ENCODE measurements around the gene ZFYVE28. TPM values are rescaled to one million over a fixed set of nuclear protein-coding genes. Genes with fewer than 3 reads are reported as not detected.

The ZFYVE28 gene
- total RNA-seq, 1 donor from 2014 or later: 0.44 TPM

DNA sequence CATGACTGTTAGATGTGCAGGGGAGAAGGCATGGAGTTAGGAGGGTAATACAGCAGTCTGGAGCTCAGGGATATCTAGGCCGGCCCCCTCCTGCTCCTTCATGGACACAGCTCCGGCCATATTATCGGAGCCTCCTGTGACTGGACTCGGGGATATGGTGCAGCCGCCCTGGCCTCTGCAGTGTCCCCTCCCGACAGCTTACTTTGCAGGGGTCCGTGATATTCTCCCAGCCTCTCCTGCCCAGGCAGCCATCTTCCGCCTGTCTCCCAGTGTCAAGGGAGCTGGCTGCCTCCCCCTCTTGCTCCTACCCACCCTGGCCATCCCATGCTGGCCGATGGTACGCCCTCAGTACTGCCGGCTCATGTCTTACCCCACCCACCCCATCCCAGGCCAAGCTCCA, 30.6 kb upstream of the ZFYVE28 start:
- no peak overlapping the region for H3K27ac Mint-ChIP-seq (ENCODE audit: unreplicated experiment)
- no peak overlapping the region for H3K4me3 Mint-ChIP-seq (ENCODE audit: unreplicated experiment)
- H3K27me3 Mint-ChIP-seq (ENCODE audit: unreplicated experiment): peaks cover 1% of the 10 kb centered on the region
- H3K36me3 Mint-ChIP-seq (ENCODE audit: low read depth, unreplicated experiment): no peaks in the 10 kb centered on the region
- DNase-seq (ENCODE audit: low spot score): no peak
- TF ChIP-seq, protein P1, sequence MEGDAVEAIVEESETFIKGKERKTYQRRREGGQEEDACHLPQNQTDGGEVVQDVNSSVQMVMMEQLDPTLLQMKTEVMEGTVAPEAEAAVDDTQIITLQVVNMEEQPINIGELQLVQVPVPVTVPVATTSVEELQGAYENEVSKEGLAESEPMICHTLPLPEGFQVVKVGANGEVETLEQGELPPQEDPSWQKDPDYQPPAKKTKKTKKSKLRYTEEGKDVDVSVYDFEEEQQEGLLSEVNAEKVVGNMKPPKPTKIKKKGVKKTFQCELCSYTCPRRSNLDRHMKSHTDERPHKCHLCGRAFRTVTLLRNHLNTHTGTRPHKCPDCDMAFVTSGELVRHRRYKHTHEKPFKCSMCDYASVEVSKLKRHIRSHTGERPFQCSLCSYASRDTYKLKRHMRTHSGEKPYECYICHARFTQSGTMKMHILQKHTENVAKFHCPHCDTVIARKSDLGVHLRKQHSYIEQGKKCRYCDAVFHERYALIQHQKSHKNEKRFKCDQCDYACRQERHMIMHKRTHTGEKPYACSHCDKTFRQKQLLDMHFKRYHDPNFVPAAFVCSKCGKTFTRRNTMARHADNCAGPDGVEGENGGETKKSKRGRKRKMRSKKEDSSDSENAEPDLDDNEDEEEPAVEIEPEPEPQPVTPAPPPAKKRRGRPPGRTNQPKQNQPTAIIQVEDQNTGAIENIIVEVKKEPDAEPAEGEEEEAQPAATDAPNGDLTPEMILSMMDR (IDR thresholded peaks at IDR 0.05; ENCODE audit: unreplicated experiment): no peak
- no peaks in the 10 kb centered on the region for H3K4me1 Mint-ChIP-seq (ENCODE audit: unreplicated experiment)
- no peaks in the 10 kb centered on the region for H3K9me3 Mint-ChIP-seq (ENCODE audit: unreplicated experiment)

DNA sequence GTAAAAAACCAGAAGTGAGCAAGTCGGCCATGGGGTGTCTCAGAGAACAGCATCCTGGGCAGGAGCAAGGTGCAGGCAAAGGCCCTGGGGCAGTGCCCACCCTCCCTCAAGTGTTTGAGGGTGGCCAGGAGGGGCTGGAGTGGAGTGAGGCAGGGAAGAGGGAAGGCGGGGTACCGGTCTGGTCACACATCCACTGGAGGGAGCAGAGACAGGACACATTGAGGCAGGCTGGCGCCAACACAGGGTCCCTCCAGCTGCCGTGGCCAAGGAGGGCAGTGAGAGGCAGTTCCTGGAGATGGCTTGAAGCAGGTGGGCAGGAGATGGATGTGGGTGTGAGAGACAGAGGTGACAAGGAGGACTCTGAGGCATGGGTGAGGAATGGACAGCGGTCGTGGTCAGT, 30.1 kb upstream of the ZFYVE28 start:
- Mint-ChIP-seq H3K27ac (ENCODE audit: unreplicated experiment) (no peak overlapping the region), H3K36me3 (ENCODE audit: low read depth, unreplicated experiment) (no peaks in the 10 kb centered on the region), H3K27me3 (ENCODE audit: unreplicated experiment) (peaks cover under 1% of the 10 kb centered on the region), H3K4me1 (ENCODE audit: unreplicated experiment) (no peaks in the 10 kb centered on the region), H3K9me3 (ENCODE audit: unreplicated experiment) (no peaks in the 10 kb centered on the region), H3K4me3 (ENCODE audit: unreplicated experiment) (no peak overlapping the region)
- DNase-seq (ENCODE audit: low spot score): no peak
- TF ChIP-seq, protein P1 (IDR thresholded peaks at IDR 0.05; ENCODE audit: unreplicated experiment): no peak

DNA sequence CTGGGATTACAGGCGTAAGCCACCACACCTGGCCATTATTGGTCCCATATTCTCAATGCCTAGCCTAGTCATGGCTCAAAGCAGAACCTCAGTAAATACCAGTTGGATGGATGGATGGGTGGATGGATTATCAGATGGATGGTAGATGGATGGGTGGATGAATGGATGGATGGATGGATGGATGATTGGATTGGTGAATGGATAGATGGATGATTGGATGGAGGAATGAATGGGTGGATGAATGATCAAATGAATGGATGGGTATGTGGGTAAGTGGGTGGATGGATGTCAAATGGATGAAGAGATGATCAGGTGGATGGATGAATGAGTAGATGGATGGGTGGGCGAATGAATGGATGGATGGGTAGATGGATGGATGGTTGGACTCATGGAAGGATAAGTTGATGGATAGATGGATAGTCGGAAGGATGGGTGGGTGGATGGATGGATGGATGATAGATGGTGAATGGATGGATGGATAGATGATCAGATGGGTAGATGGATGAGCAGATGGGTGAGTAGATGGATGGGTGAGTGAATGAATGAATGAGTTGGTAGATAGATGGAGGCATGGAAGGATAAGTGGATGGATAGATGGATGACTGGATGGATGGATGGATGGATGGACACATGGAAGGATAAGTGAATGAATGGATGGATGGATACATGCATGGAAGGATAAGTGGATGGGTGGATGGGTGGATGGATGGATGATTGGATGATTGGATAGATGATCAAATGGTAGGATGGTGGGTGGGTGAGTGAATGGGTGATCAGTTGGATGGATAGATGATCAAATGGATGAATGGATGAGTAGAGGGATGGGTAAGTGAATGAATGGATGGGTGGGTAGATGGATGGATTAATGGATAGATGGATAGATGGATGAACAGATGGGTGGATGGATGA, 28.5 kb upstream of the ZFYVE28 start:
- Mint-ChIP-seq H3K9me3 (ENCODE audit: unreplicated experiment) (no peaks in the 10 kb centered on the region), H3K4me3 (ENCODE audit: unreplicated experiment) (no peak overlapping the region), H3K4me1 (ENCODE audit: unreplicated experiment) (no peaks in the 10 kb centered on the region), H3K27me3 (ENCODE audit: unreplicated experiment) (no peaks in the 10 kb centered on the region), H3K36me3 (ENCODE audit: low read depth, unreplicated experiment) (no peaks in the 10 kb centered on the region), H3K27ac (ENCODE audit: unreplicated experiment) (no peak overlapping the region)
- TF ChIP-seq, protein P1 (IDR thresholded peaks at IDR 0.05; ENCODE audit: unreplicated experiment): no peak
- DNase-seq (ENCODE audit: low spot score): no peak

DNA sequence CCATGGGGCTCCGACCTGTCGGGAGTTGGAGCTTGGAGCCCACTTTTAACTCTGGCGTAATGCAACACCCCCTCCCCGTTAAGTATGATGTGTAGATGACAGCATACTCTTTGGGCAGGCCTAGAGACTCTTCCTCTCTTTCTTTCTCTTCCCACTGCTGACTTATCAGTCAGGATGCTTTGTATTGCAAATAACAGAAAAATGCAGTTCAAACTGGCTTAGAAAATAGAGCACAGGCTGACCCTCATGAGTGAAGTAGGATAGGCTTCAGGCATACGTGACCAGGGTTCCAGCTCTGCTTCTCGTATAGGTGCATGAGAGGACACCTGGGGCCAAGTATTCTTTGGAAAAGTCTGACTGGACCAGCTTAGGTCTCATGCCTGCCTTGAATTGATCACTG, 27.1 kb upstream of the ZFYVE28 start:
- DNase-seq (ENCODE audit: low spot score): no peak
- TF ChIP-seq, protein P1 (IDR thresholded peaks at IDR 0.05; ENCODE audit: unreplicated experiment): no peak
- H3K27me3 Mint-ChIP-seq (ENCODE audit: unreplicated experiment): no peaks in the 10 kb centered on the region
- no peak overlapping the region for H3K4me3 Mint-ChIP-seq (ENCODE audit: unreplicated experiment)
- H3K36me3 Mint-ChIP-seq (ENCODE audit: low read depth, unreplicated experiment): no peaks in the 10 kb centered on the region
- H3K27ac Mint-ChIP-seq (ENCODE audit: unreplicated experiment): no peak overlapping the region
- H3K9me3 Mint-ChIP-seq (ENCODE audit: unreplicated experiment): no peaks in the 10 kb centered on the region
- no peaks in the 10 kb centered on the region for H3K4me1 Mint-ChIP-seq (ENCODE audit: unreplicated experiment)

DNA sequence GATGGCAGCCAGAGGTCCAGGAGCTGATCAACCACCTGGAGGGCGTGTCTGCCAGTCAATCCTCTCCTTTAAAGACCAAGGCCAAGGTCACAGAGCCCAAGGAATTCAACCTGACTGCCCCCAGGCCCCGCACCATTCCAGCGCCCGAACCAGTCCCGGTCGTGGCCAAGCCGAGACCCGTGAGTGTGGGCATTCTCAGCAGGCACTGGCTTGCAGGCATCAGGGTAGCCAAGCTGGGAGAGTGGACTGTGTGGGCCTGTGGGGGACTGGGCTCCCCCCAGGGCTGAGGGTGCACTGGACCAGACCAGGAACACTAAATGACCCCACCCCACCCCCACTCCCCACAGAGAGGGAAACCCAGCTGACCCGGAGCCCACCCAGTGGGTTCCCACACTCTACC, 26.7 kb upstream of the ZFYVE28 start:
- no peak overlapping the region for H3K4me3 Mint-ChIP-seq (ENCODE audit: unreplicated experiment)
- no peaks in the 10 kb centered on the region for H3K27me3 Mint-ChIP-seq (ENCODE audit: unreplicated experiment)
- H3K9me3 Mint-ChIP-seq (ENCODE audit: unreplicated experiment): no peaks in the 10 kb centered on the region
- H3K4me1 Mint-ChIP-seq (ENCODE audit: unreplicated experiment): no peaks in the 10 kb centered on the region
- H3K27ac Mint-ChIP-seq (ENCODE audit: unreplicated experiment): no peak overlapping the region
- no peak for DNase-seq (ENCODE audit: low spot score)
- H3K36me3 Mint-ChIP-seq (ENCODE audit: low read depth, unreplicated experiment): no peaks in the 10 kb centered on the region
- TF ChIP-seq, protein P1 (IDR thresholded peaks at IDR 0.05; ENCODE audit: unreplicated experiment): no peak

All from endothelial cell (in vitro differentiated cells).